ENCODE measurements around the gene MTCH1.

MTCH1 gene

DNA sequence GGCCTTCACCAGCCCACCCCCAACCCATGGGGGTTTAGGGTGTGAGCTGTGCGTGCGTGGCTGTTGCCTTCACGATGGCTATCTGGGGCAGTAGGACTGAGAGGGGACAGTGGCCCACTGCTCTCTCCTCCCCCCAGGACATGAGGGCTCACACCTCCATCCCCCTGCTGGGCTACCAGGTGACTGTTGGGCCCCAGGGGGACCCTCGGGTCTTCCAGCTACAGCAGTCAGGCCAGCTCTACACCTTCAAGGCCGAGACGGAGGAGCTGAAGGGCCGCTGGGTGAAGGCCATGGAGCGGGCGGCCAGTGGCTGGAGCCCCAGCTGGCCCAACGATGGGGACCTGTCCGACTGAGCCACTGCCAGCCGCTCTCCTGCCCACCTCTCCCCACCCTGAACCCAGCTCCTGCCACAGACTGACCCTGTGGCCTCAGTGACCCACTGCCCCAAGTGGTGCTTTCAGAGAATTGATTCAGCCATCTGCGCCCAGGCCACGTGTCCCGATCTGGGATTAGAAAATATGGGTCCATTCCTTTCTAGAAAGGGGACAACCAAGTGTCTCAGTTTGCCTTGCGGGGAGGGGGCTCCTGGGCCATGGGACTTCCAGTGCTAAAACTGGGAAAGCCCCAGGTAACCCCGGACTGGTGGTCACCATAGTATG, 41.9 kb upstream of the MTCH1 start:
- no peak for DNase-seq (ENCODE audit: extremely low read depth, low read depth)
- TF ChIP-seq, protein P1, sequence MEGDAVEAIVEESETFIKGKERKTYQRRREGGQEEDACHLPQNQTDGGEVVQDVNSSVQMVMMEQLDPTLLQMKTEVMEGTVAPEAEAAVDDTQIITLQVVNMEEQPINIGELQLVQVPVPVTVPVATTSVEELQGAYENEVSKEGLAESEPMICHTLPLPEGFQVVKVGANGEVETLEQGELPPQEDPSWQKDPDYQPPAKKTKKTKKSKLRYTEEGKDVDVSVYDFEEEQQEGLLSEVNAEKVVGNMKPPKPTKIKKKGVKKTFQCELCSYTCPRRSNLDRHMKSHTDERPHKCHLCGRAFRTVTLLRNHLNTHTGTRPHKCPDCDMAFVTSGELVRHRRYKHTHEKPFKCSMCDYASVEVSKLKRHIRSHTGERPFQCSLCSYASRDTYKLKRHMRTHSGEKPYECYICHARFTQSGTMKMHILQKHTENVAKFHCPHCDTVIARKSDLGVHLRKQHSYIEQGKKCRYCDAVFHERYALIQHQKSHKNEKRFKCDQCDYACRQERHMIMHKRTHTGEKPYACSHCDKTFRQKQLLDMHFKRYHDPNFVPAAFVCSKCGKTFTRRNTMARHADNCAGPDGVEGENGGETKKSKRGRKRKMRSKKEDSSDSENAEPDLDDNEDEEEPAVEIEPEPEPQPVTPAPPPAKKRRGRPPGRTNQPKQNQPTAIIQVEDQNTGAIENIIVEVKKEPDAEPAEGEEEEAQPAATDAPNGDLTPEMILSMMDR (IDR thresholded peaks at IDR 0.05; ENCODE audit: low read depth, low read length, missing control alignments), result no peak

DNA sequence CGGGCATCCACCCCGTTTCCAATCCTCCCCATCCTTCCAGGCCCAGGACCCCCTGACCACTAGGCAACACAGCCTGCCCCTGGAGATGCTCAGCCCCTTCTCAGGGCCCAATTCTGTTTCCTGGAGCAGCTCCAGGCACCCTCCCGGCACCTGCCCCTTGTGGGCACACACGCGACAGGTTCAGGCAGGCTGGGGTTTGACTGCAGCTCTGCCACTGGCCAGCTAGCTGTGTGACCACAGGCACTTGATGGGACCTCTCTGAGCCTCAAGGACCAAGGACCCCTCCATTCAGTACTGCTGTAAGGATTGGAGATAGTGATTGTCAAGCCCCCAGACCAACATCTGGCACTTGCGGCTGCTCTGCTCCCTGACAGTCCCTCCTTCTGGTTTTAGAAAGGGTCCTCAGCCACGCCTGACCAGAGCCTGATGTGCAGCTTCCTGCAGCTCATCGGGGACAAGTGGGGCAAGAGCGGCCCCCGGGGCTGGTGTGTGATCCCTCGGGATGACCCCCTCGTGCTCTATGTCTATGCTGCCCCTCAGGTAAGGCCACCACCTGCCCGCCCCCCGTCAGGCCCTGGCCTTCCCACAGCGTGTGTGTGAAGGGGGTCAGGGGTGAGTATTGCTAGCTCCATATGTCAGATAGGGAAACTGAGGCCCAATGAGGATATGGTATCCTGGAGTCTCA, 41.2 kb upstream of the MTCH1 start:
- TF ChIP-seq, protein P1 (IDR thresholded peaks at IDR 0.05; ENCODE audit: low read depth, low read length, missing control alignments), result no peak
- no peak overlapping the region for H3K4me3 ChIP-seq (replicated peaks; ENCODE audit: low read depth, low read length)
- DNase-seq (ENCODE audit: extremely low read depth, low read depth), result no peak

More for the DNA sequence above, 41.9 kb upstream of the MTCH1 start:
- no peak overlapping the region for H3K4me3 ChIP-seq (replicated peaks; ENCODE audit: low read depth, low read length)

DNA sequence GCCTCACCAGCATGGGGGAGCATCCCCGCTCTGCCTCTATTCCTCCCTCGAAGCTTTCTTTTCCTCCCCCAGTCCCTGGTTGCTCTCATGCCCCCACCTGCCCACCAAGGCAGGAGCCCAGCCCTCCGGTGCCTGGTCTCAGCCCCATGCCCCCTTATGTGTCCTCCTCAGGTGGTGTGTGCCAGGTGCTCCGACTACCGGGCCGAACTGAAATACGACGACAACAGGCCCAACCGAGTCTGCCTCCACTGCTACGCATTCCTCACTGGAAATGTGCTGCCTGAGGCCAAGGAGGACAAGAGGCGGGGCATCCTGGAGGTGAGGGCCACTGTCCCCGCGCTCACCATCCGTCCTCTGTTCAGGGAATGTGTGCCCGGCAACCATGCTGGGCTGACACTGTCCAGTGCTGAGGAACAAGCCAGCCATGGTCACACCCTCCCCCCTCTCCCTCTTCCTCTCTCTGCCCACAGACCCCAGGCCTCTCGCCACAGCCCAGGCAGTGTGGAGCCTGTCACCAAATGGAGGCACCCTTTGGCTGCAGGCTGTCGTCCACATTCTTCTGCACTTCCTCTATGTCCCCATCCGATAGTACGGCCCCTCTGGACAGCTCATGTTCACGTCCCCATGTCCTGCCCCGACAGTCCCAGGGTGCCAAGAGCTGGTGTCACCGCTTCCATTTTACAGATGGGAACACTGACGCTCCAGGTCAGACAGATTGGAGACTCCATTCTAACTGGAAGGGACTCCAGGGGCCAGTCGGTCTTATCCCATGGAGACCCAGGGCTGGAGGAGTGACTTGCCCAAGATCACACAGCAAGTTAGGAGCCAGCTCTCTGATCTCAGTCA, 39.8 kb upstream of the MTCH1 start:
- TF ChIP-seq, protein P1 (IDR thresholded peaks at IDR 0.05; ENCODE audit: low read depth, low read length, missing control alignments), result no peak
- no peak for DNase-seq (ENCODE audit: extremely low read depth, low read depth)
- H3K4me3 ChIP-seq (replicated peaks; ENCODE audit: low read depth, low read length), result no peak overlapping the region

DNA sequence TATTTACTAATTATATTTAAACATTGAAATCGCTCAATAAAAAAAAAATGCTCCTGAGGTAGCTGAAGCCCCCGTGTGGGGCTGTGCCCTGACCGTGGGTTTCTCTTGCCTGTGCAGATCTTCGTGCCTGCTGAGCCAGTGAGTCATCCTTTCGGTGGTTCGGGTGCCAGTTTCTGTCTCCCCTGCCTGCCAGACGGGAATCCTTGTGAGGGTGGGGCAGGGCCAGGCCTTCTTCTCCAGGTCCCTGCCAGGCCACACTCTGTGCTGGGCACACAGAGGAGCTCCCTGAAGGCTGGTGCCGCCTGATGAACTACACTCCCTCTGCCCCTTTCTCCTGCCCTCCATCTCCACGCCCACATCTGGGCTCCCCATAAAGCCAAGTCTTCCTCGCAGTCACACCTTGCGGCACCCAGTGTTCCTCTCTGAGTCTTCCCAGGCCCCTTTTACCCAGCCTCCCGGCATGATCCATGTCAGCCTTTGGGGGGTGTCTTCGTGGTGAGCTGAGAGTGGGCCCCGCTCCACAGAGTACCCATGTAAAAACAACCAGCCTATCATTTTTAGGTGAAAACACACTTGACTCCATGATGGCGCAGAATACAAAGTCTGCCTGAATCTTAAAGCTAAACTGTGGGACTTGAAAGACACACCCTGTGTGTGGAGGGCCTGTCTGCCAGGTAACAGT, 38.8 kb upstream of the MTCH1 start:
- H3K4me3 ChIP-seq (replicated peaks; ENCODE audit: low read depth, low read length), result no peak overlapping the region
- TF ChIP-seq, protein P1 (IDR thresholded peaks at IDR 0.05; ENCODE audit: low read depth, low read length, missing control alignments), result no peak
- no peak for DNase-seq (ENCODE audit: extremely low read depth, low read depth)

DNA sequence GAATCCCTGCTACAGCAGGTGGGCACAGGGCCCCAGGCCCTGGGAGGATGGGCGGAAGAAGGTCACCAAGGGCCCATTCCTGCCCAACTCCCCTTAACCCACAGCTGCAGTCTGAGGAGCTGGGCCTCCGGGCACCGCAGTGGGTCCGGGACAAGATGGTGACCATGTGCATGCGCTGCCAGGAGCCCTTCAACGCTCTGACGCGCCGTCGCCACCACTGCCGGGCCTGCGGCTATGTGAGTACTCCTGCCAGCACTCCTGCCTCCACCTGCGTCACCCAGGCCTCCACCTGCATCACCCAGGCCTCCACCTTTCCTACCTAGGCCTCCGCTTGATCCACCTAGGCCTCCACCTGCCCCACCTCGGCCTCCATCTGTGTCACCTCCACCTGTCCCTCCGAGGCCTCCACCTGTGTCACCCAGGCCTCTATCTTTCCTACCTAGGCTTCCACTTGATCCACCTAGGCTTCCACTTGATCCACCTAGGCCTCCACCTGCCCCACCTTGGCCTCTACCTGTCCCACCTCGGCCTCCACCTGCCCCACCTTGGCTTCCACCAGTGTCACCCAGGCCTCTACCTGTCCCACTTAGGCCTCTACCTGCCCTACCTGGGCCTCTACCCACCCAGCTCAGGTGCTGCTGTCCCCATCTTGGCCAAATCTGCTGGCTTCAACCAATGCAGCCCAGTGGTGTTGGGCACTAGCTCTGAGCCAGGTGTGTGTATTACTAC, 36.3 kb upstream of the MTCH1 start:
- no peak for DNase-seq (ENCODE audit: extremely low read depth, low read depth)
- no peak overlapping the region for H3K4me3 ChIP-seq (replicated peaks; ENCODE audit: low read depth, low read length)
- TF ChIP-seq, protein P1 (IDR thresholded peaks at IDR 0.05; ENCODE audit: low read depth, low read length, missing control alignments), result no peak

All from HFF-Myc (cell line).